ENCODE data around the gene CBX3.

CBX3 gene

GRCh38 chr7:26185844-26186180, 15.7 kb upstream of the CBX3 start:
- no peak for DNase-seq (ENCODE audit: low read depth)
- H3K4me3 ChIP-seq (ENCODE audit: low read depth, low read length) = no peak overlapping the region
- TF ChIP-seq CTCF (IDR thresholded peaks at IDR 0.05; ENCODE audit: control insufficient read depth, extremely low read depth, insufficient read depth) = no peak

- no peak for DNase-seq (ENCODE audit: low read depth)
- no peak for TF ChIP-seq CTCF (IDR thresholded peaks at IDR 0.05; ENCODE audit: control insufficient read depth, extremely low read depth, insufficient read depth)
- no peak overlapping the region for H3K4me3 ChIP-seq (ENCODE audit: low read depth, low read length)
Observed at GRCh38 chr7:26186364-26187311, 14.9 kb upstream of the CBX3 start.

GRCh38 chr7:26187380-26188205, 14.0 kb upstream of the CBX3 start:
- H3K4me3 ChIP-seq (ENCODE audit: low read depth, low read length) = no peak overlapping the region
- no peak for TF ChIP-seq CTCF (IDR thresholded peaks at IDR 0.05; ENCODE audit: control insufficient read depth, extremely low read depth, insufficient read depth)
- DNase-seq (ENCODE audit: low read depth) = no peak

- no peak for DNase-seq (ENCODE audit: low read depth)
- H3K4me3 ChIP-seq (ENCODE audit: low read depth, low read length) = no peak overlapping the region
- TF ChIP-seq CTCF (IDR thresholded peaks at IDR 0.05; ENCODE audit: control insufficient read depth, extremely low read depth, insufficient read depth) = no peak
Observed at GRCh38 chr7:26188206-26188956, 13.2 kb upstream of the CBX3 start.

- DNase-seq (ENCODE audit: low read depth) = no peak
- no peak for TF ChIP-seq CTCF (IDR thresholded peaks at IDR 0.05; ENCODE audit: control insufficient read depth, extremely low read depth, insufficient read depth)
- H3K4me3 ChIP-seq (ENCODE audit: low read depth, low read length) = no peak overlapping the region
Observed at GRCh38 chr7:26188957-26189541, 12.5 kb upstream of the CBX3 start.

- no peak overlapping the region for H3K4me3 ChIP-seq (ENCODE audit: low read depth, low read length)
- no peak for DNase-seq (ENCODE audit: low read depth)
- no peak for TF ChIP-seq CTCF (IDR thresholded peaks at IDR 0.05; ENCODE audit: control insufficient read depth, extremely low read depth, insufficient read depth)
Observed at GRCh38 chr7:26189697-26190096, 11.8 kb upstream of the CBX3 start.

Data from LNCaP clone FGC (cell line).